Measurements from ENCODE around the gene CD68. TPM values are rescaled to one million over a fixed set of nuclear protein-coding genes. Genes with fewer than 3 reads are reported as not detected.

CD68 gene
- total RNA-seq, result 27.7 and 27.8 TPM in 2 replicates

GRCh38 chr17:7579001-7579833 lies at the start of gene CD68:
Gene CD68 (plus strand): TSS chr17:7579638. CDS start chr17:7579678, 40 bp downstream.

GRCh38 chr17:7548585-7549400 lies 30.6 kb upstream of the CD68 start, which contains the start of gene TNFSF12:
Gene TNFSF12 (plus strand): TSS chr17:7549058. CDS start chr17:7549154, 96 bp downstream.

GRCh38 chr17:7558544-7559319 lies 20.7 kb upstream of the CD68 start, which contains the start of gene TNFSF13:
Gene TNFSF13 (plus strand): TSS chr17:7558750. CDS start chr17:7559040, 290 bp downstream.

GRCh38 chr17:7561589-7562207 lies 17.7 kb upstream of the CD68 start, which contains the start of gene SENP3:
Gene SENP3 (plus strand): TSS chr17:7561919. CDS start chr17:7563077, 1,158 bp downstream.

GRCh38 chr17:7583253-7584109 lies 4.0 kb downstream of the CD68 start, which contains the start of gene MPDU1:
Gene MPDU1 (plus strand): TSS chr17:7583852. CDS start chr17:7583863, 11 bp downstream.

GRCh38 chr17:7589891-7590691 lies 10.7 kb downstream of the CD68 start, which contains the start of gene SOX15:
Gene SOX15 (minus strand): TSS chr17:7590094. CDS start chr17:7589676, 418 bp downstream.

GRCh38 chr17:7614425-7615264 lies 35.2 kb downstream of the CD68 start, which contains the start of gene FXR2:
Gene FXR2 (minus strand): TSS chr17:7614897. CDS start chr17:7614532, 365 bp downstream.

GRCh38 chr17:7627250-7628121 lies 48.0 kb downstream of the CD68 start, which contains the start of gene SAT2:
Gene SAT2 (minus strand): TSS chr17:7627821. CDS start chr17:7627635, 186 bp downstream.

GRCh38 chr17:7629939-7630571 lies 50.6 kb downstream of the CD68 start, which contains the start of gene SHBG:
Gene SHBG (plus strand): TSS chr17:7630135. CDS start chr17:7630173, 38 bp downstream.

Other genes starting within 250 kb of the CD68 start
- 0.50 and 1.2 TPM in 2 replicates for gene ACAP1, start 243.1 kb upstream of the CD68 start, total RNA-seq
- gene KCTD11, start 227.5 kb upstream of the CD68 start, total RNA-seq, result 7.6 and 7.9 TPM in 2 replicates
- gene TMEM95, start 224.5 kb upstream of the CD68 start, total RNA-seq, result 0.15 TPM in 1 of 2 replicates, not detected in the other
- under 0.01 TPM in 1 of 2 replicates, not detected in the other for gene TNK1, start 198.5 kb upstream of the CD68 start, total RNA-seq
- gene PLSCR3, start 185.1 kb upstream of the CD68 start, total RNA-seq, result 43.9 and 45.8 TPM in 2 replicates
- gene TMEM256, start 175.5 kb upstream of the CD68 start, total RNA-seq, result 213 and 214 TPM in 2 replicates
- 9.1 and 10.3 TPM in 2 replicates for gene NLGN2, start 171.8 kb upstream of the CD68 start, total RNA-seq
- not detected in 2 replicates for gene SPEM1, start 159.3 kb upstream of the CD68 start, total RNA-seq
- not detected in 2 replicates for gene SPEM2, start 154.0 kb upstream of the CD68 start, total RNA-seq
- gene SPEM3, start 150.8 kb upstream of the CD68 start, total RNA-seq, result not detected in 2 replicates
- 2.2 and 3.5 TPM in 2 replicates for gene TMEM102, start 144.2 kb upstream of the CD68 start, total RNA-seq
- 0.30 TPM in 1 of 2 replicates, not detected in the other for gene FGF11, start 140.1 kb upstream of the CD68 start, total RNA-seq
- gene CHRNB1, start 134.6 kb upstream of the CD68 start, total RNA-seq, result 2.0 and 3.6 TPM in 2 replicates
- gene ZBTB4, start 100.0 kb upstream of the CD68 start, total RNA-seq, result 15.3 and 16.6 TPM in 2 replicates
- gene SLC35G6, start 98.2 kb upstream of the CD68 start, total RNA-seq, result not detected in 2 replicates
- 21.5 and 22.1 TPM in 2 replicates for gene POLR2A, start 95.3 kb upstream of the CD68 start, total RNA-seq
- 21.4 and 23.6 TPM in 2 replicates for gene TNFSF12, start 30.6 kb upstream of the CD68 start, total RNA-seq
- 1.2 TPM in 2 replicates for gene TNFSF13, start 20.9 kb upstream of the CD68 start, total RNA-seq
- 70.2 and 87.8 TPM in 2 replicates for gene SENP3, start 17.7 kb upstream of the CD68 start, total RNA-seq
- 243 and 251 TPM in 2 replicates for gene MPDU1, start 4.2 kb downstream of the CD68 start, total RNA-seq
- 2.4 and 2.7 TPM in 2 replicates for gene SOX15, start 10.5 kb downstream of the CD68 start, total RNA-seq
- 30.6 and 36.0 TPM in 2 replicates for gene FXR2, start 35.3 kb downstream of the CD68 start, total RNA-seq
- gene SAT2, start 48.2 kb downstream of the CD68 start, total RNA-seq, result 34.1 and 35.5 TPM in 2 replicates
- 0.15 and 0.84 TPM in 2 replicates for gene SHBG, start 50.5 kb downstream of the CD68 start, total RNA-seq
- gene ATP1B2, start 71.3 kb downstream of the CD68 start, total RNA-seq, result not detected in 2 replicates
- gene TP53, start 107.9 kb downstream of the CD68 start, total RNA-seq, result 57.2 and 61.9 TPM in 2 replicates
- 21.7 and 22.7 TPM in 2 replicates for gene WRAP53, start 108.8 kb downstream of the CD68 start, total RNA-seq
- 0.67 and 0.89 TPM in 2 replicates for gene EFNB3, start 125.6 kb downstream of the CD68 start, total RNA-seq
- gene DNAH2, start 138.1 kb downstream of the CD68 start, total RNA-seq, result under 0.01 and 0.17 TPM in 2 replicates

All from bronchus fibroblast of lung (primary cell).